ENCODE results near the gene GNB1.
A peak's percentile ranks its signal among the peaks of the same experiment; 100 is the strongest.

GNB1 gene

DNA sequence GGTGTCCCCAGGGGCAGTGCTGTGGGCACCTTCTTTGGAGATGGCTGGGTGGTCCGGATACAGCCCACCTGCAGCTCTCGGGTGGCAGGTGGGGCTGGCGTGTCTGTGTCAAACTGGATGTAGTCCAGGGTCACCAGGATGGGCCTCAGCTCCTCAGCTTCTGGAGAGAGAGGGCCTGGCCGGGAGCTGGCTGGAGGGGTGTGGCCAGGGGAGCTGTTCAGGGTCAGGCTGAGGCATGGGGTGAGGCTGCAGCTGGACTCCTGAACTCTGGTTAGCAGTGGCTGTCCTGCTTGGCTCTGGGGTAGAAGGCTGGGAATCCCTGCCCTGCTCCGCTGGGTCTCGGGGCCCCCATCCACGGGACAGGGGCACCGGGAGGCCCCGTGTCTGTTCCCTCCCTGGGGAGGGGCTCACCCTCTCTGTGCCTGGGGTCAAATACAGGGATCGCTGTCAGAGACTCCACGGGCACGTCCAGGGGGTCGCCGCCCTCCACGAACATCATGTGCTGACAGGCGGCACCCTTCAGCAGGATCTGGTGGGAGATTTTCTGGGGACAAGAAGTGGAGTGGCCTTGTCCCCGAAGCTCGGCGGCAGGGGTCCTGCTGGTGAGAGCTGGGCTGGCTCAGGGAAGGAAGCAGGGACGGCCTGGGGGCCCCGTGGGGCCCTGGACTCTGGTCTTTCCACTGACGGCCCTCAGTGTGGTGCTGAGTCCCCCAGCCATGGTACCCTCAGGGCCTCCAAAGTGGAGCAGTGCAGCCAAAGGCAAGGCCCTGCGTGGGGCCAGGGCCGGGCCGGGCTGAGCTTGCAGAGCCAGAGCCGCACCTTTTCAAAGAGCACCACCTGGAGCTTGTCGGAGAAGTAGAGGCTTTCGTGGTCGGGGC is 32.3 kb upstream of the GNB1 start:
- DNase-seq, result no peak

DNA sequence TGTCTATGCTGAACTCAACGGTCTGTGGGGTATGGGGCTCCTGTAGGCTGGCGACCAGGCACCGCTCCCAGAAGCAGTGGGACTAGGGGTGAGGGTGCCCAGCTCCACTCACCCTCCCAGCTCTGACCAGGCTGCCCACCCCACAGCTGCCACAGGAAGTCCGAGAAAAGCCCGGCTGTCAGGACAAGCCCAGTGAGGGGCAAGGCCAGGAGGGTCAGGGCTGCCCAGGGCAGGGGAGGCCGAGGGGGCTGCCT is 31.7 kb upstream of the GNB1 start:
- DNase-seq, result no peak

GRCh38 chr1:1921901-1922701 is 31.2 kb upstream of the GNB1 start:
- no peak for DNase-seq

DNA sequence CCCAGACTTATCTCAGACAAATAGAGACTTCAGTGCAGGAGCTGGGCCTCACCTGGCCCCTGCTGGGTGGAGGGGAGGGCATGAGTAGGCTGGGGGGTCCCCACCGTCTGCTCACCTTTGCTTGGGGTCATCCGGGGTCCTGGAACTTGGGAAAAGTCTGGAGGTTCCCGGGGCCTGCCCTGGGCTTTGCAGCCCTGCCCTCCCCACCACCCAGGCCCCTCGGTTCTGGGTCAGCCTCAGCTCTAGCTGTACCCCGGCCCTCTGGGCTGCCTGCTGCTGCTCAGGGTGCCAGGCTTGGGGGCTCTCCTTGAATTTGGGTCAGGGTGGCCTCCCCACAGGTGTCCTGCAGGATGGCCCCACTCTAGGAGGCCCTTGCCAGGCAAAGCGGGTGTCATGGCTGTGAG is 30.6 kb upstream of the GNB1 start:
- DNase-seq, result no peak

DNA sequence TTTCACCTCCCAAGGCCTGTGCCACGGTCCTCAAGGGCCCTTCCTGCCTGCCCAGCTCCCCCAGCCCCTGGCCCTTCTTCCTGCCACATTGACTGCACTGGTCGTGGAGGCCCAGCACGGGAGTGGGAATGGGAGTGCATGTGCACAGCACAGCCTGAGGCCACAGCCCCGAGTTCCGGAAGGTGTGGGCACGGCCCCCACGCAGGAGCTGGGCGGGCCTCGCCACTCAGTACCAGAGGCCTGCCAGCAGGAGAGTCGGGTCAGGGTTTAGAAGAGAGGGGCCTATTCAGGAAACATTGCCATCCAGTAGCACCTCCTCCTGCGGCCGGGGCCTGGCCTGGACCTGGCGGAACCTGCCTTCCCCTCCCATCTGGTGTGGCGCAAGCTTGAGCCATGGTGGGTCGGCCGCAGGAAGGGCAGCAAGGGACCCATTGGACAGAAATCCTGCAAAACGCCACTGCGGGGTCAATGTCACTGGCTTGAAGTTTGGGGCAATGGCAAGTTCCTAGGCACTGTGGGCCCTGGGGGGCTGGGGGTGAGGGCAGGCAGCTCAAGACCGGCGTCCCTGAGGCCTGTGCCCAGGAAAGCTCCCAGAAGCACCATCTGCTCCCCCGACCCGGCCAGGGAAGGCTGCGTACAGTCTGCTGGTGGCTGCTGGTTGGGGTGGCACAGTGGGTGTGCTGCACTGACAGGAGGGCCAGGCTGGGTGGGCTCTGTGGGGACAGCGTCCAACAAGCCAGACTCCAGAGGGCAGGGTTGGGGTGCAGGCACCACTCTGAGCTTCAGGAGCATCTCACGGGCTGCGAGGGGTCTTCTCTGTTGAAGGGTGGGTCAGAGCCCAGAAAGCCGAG is 29.9 kb upstream of the GNB1 start:
- no peak for DNase-seq

- no peak for DNase-seq
These were observed 29.2 kb upstream of the GNB1 start for GRCh38 chr1:1920057-1920607.

DNA sequence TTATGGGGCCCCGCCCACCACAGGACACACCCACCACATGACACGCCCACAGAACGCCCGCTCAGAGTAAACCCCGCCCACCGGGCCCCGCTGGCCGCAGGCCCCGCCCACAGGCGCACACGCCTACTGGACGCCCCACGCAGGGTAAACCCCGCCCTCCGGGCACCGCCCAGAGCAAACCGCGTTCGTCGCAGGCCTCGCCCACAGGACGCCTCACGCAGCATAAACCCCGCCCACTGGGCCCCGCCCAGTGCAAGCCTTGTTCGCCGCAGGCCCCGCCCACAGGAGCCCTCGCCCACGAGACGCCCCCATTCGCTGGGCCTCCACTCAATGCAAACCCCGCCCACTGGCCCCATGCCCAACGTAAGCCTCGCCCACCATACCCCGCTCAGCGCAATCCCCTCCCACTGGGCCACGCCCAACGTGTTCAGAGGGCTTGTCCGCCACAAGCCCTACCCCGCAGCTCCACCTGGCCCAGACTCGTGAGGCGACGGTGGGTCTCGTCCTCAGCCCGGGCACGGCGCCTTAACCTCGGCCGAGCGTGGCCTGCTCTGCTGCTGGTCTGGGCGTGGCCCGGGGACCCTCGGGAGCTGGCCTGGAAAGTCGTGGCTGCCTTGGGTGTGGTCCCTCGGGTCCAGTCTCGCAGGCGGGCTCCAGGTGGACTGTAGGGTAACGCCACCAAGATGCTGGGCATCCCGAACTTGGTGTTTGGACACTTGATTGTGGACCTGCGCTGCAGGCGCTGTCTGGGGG is 28.6 kb upstream of the GNB1 start:
- DNase-seq, result peak; percentile 95

DNA sequence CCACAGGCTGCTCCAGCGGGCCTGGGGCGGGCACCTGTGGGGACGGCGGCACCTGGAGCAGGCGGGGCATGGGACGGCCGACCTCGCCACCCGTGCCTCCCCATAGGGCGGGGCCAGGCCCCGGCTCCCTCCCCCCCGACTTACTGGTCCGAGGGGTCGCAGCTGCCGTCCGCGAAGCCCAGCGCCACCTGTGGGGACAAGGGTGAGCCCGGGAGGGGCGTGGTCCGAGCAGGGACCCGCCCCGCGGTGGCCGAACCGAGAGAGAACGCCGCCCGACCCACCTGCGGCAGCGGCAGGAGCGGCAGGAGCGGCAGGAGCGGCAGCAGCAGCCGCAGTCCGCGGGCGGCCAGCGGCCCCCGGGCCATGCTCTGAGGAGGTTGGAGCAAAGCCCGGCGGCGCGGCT is 28.0 kb upstream of the GNB1 start, which contains the start of gene TMEM52:
TSS of gene TMEM52 (minus strand) at position 379 of the 403 bp plus-strand sequence. CDS start at position 365, 14 bp downstream.
- no peak for DNase-seq

DNA sequence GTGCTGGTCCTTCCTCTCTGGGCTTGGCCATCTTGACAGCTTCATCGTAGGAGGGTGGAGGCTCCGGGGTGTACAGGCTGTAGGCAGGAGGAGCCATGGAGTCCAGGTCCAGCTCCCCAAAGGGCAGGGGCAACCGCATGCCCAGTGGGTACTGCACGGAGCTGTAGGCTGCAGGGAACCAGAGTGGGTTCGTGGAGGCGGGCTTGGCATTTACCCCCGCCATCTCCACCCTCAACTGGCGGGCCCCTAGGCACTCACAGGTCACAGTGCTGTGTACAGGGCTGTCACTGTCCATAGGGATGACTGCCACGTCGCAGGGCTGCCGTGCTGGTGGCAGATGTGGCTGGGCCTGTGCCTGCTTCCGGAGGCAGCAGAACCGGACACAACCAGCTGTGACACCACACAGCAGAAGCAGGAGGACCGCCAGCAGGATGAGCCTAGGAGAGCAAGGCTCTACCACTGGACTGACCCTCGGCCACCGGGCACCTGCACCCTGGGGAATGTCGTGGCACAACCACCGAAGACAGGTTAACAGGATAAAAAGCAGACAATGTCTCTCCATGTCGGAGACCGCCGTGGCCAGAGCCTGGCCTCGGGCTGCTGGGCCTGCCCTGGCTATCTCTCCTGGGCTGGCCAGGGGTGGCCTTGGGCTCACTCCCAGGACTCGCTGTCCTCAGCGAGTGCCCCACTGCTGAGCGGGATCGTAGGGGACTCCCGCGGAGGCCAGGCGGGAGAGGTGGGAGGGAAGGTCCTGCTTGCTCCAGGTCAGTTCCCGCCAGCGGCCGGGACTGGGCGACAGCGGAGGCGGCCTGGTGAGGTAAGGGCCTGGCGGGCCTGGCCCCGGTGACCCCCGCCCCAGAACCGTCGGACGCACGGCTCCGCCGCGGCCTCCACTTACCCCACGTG is 27.4 kb upstream of the GNB1 start:
- DNase-seq, result no peak

DNA sequence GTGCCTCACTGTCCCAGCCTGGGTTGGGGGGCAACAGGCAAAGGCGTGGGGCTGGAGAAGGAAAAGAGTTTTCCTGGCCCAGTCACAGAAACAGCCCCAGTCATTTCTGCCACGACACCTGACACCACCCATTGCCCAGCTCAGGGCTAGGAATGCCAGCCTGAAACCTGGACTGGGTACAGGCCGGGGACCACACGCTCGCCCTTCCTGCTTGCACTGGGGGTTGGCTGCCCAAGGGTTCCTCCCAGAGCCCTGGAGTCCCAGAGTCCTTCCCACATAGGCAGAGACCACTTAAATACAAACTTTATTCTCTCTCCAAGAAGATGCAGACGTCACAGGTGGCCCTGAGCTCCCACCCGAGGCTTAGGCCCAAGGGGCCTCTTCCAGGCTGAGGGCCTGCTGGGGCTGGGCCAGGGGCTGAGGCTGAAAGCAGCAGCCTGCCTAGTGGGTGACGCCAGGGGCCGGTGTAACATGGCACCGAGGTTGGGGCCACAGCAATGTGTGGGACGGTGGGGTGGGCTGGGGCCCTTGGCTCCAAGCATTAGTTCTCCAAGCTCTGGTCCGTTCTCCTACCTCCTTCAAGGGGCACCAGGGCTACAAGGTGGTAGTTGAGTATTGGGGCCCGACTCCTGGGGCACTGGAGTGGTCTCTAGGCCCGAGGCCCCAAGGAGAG is 26.6 kb upstream of the GNB1 start:
- DNase-seq, result no peak

GRCh38 chr1:1916851-1917251 is 26.0 kb upstream of the GNB1 start:
- DNase-seq, result no peak

DNA sequence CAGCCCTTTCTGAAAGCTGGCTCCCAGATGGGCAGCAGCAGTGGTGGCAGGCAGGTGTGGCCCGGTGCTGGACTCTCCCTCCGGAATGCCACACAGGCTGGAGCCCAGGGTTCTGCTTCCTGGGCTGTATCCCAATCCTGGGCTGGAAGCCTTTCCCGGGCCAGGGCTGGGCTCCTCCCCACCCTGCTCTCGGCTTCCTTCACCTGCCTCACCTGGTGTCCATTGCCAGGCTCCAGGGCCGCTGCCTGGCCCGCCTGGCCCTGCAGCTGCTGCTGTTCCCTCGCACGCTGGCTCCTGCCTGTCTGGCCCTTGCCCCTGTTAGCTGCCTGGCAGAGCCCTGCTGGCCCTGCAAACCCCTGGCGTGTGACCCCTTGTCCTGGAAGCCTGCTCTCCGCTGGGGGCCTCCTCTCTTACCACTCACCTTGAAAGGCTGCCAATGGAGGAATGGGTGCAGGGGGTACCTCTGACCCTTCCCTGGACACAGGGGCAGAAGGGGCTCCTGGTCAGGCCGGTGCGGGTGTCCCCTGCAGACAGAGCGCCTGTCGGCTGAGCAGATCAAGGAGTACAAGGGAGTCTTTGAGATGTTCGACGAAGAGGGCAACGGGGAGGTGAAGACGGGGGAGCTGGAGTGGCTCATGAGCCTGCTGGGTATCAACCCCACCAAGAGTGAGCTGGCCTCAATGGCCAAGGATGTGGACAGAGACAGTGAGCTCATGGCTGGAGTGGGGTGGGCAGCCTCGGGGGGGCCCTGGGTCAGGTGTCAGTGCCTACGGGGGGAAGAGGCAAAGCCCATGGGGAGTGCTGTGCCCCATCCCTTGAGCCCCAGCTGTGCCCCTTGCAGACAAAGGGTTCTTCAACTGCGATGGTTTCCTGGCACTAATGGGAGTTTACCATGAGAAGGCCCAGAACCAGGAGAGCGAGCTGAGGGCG is 25.3 kb upstream of the GNB1 start:
- no peak for DNase-seq

GRCh38 chr1:1914971-1915692 is 24.2 kb upstream of the GNB1 start, which contains the start of gene CALML6:
Gene CALML6, plus strand, starts transcription at chr1:1915260. Its CDS starts 21 bp downstream, at chr1:1915281.
- DNase-seq, result no peak

GRCh38 chr1:1914101-1914970 is 23.4 kb upstream of the GNB1 start:
- no peak for DNase-seq

GRCh38 chr1:1911350-1912041 is 20.6 kb upstream of the GNB1 start:
- no peak for DNase-seq

DNA sequence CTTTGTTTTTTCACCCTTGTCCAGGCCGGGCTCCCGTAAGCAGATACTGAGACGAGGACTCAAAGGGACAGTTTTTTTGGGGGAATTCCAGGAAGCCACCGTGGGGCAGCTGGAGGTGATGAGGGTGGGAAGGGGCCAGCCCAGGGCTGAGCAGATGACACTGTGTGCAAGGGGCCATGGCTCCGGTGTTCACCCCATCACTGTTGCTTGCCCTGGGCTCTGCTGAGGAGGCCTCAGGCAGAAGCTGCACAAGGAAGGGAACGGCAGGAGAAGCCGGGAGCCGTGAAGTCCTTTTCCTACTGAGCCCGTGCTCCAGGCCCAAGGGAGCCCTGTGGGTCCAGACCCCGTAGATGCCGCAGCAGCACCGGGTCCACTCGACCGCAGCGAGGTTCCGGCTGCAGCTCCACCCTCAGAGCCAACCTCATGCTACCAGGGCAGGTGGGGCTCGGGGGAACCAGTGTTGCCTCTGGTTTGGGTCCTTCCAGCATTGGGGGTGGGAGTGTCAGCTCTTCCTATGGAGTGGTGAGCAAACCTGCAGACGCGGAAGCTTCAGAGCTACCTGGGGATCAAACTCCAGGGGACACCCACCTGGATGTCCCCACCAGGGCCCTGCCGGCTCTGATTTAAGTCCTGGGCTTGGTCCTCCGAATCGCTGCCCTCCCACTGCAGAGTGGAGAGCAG is 19.9 kb upstream of the GNB1 start:
- DNase-seq, result no peak
